SK-N-SH (cell line): ENCODE data around the gene IGSF11. TPM values are rescaled to one million over a fixed set of nuclear protein-coding genes. Genes with fewer than 3 reads are reported as not detected.

ENCODE experiments used
- CTCF ChIA-PET: fragments of 300-600, 350-600 bp; formaldehyde crosslinking; extraction: SDS; loops from one replicate; lab custom pipeline; 2021; lab: Yijun Ruan, JAX
- POLR2A ChIA-PET: fragments of 350-600 bp; sonication (Branson Sonifier 250); formaldehyde crosslinking; extraction: SDS; loops from one replicate; lab custom pipeline; 2020; ENCODE audit warnings: antibody characterized with exemption, inconsistent platforms; lab: Yijun Ruan, JAX
- DNase-seq: peaks from one replicate; pipeline ENCODE4 v3.0.0; 2012
- H2AFZ ChIP-seq: fragments of 200-600 bp; sonication (generic); 2 replicates; pipeline ENCODE4 v1.8.1; 2016; ENCODE audit warnings: antibody characterized with exemption, mild to moderate bottlenecking, low read depth
- H3F3A ChIP-seq: fragments of 200-600 bp; sonication (generic); replicated peaks from 2 replicates; pipeline ENCODE3; 2016; ENCODE audit warnings: antibody characterized with exemption, mild to moderate bottlenecking; ENCODE audit not compliant: insufficient read depth
- H3K27ac ChIP-seq, 2 experiments: fragments of 200-500 bp in 1 of 2; fragments of 200-600 bp in 1 of 2; sonication (Bioruptor generic) in 1 of 2; sonication (generic), shearing (Covaris generic) in 1 of 2; 2 replicates each; pipeline versions ENCODE4 v1.5.1 to v1.6.1; 2014 to 2016; ENCODE audit warnings: low read depth in 2 of 2, inconsistent platforms in 1 of 2, low read length in 1 of 2, mild to moderate bottlenecking in 1 of 2, mixed read lengths in 1 of 2
- H3K27me3 ChIP-seq: fragments of 200-600 bp; sonication (generic), shearing (Covaris generic); 2 replicates; pipeline ENCODE4 v1.6.1; 2016; ENCODE audit warnings: mixed run types; ENCODE audit not compliant: insufficient read depth
- H3K36me3 ChIP-seq, 2 experiments: fragments of 200-500 bp in 1 of 2; fragments of 200-600 bp in 1 of 2; sonication (Bioruptor generic) in 1 of 2; sonication (generic) in 1 of 2; replicated peaks in 1 of 2; 2 replicates each; pipeline versions ENCODE3 to v1.5.1; 2014 to 2016; ENCODE audit warnings: low read length in 1 of 2, mild to moderate bottlenecking in 1 of 2; ENCODE audit not compliant: insufficient read depth in 2 of 2, control insufficient read depth in 1 of 2
- H3K4me1 ChIP-seq, 2 experiments: fragments of 200-500 bp in 1 of 2; fragments of 200-600 bp in 1 of 2; sonication (Bioruptor generic) in 1 of 2; sonication (generic), shearing (Covaris generic) in 1 of 2; 2 replicates each; pipeline versions ENCODE4 v1.5.1 to v1.6.1; 2014 to 2016; ENCODE audit warnings: low read depth in 1 of 2, low read length in 1 of 2, mixed run types in 1 of 2; ENCODE audit not compliant: insufficient read depth in 2 of 2, control insufficient read depth in 1 of 2
- H3K4me2 ChIP-seq: fragments of 200-600 bp; sonication (generic), shearing (Covaris generic); 2 replicates; pipeline ENCODE4 v1.6.1; 2017; ENCODE audit warnings: mixed run types
- H3K4me3 ChIP-seq, 2 experiments: fragments of 200-500 bp in 1 of 2; fragments of 200-600 bp in 1 of 2; sonication (Bioruptor generic) in 1 of 2; sonication (generic), shearing (Covaris generic) in 1 of 2; 2 replicates each; pipeline versions ENCODE4 v1.5.1 to v1.8.1; 2014 to 2016; ENCODE audit warnings: low read depth in 2 of 2, inconsistent platforms in 1 of 2, low read length in 1 of 2, mild to moderate bottlenecking in 1 of 2, mixed read lengths in 1 of 2, moderate library complexity in 1 of 2
- H3K79me2 ChIP-seq: fragments of 200-600 bp; sonication (generic); 2 replicates; pipeline ENCODE4 v1.8.1; 2017; ENCODE audit warnings: mild to moderate bottlenecking; ENCODE audit not compliant: insufficient read depth
- H3K9ac ChIP-seq: fragments of 200-600 bp; sonication (generic); 2 replicates; pipeline ENCODE4 v1.6.1; 2017; ENCODE audit warnings: mixed run types
- H3K9me2 ChIP-seq: fragments of 200-600 bp; sonication (generic); 2 replicates; pipeline ENCODE4 v1.6.1; 2017; ENCODE audit warnings: mixed run types
- H3K9me3 ChIP-seq: fragments of 200-600 bp; sonication (generic); 2 replicates; pipeline ENCODE4 v1.6.1; 2017; ENCODE audit warnings: mixed run types, mild to moderate bottlenecking, moderate library complexity
- H4K20me1 ChIP-seq: fragments of 200-600 bp; sonication (generic); 2 replicates; pipeline ENCODE4 v1.6.1; 2017; ENCODE audit warnings: mild to moderate bottlenecking, mixed run types; ENCODE audit not compliant: insufficient read depth
- CTCF ChIP-seq: fragments of 200-600 bp; sonication (generic); IDR thresholded peaks from 2 replicates; pipeline ENCODE4 v1.6.1; 2017; ENCODE audit warnings: antibody characterized with exemption, mild to moderate bottlenecking, moderate library complexity
- ELF1 ChIP-seq: IDR thresholded peaks from 2 replicates; pipeline ENCODE4 v1.4.0; 2012
- EZH2phosphoT487 ChIP-seq: fragments of 200-600 bp; sonication (generic); IDR thresholded peaks from 2 replicates; pipeline ENCODE4 v1.6.1; 2017; ENCODE audit warnings: low read depth, mixed run types, mild to moderate bottlenecking, antibody characterized with exemption, moderate library complexity, borderline replicate concordance
- FOXM1 ChIP-seq: IDR thresholded peaks from 2 replicates; pipeline ENCODE4 v1.4.0; 2012; ENCODE audit warnings: low read depth, mild to moderate bottlenecking
- GABPA ChIP-seq: IDR thresholded peaks from 2 replicates; pipeline ENCODE4 v1.4.0; 2012; ENCODE audit warnings: low read depth, mild to moderate bottlenecking
- MEF2A ChIP-seq: IDR thresholded peaks from 2 replicates; pipeline ENCODE4 v1.4.0; 2012; ENCODE audit warnings: low read depth, borderline replicate concordance
- MXI1 ChIP-seq: IDR thresholded peaks from 2 replicates; pipeline ENCODE4 v1.6.1; 2012; ENCODE audit warnings: mild to moderate bottlenecking, low read depth, low read length, improper control_type of control experiment
- NFIC ChIP-seq: IDR thresholded peaks from 2 replicates; pipeline ENCODE4 v1.4.0; 2012; ENCODE audit warnings: borderline replicate concordance
- RAD21 ChIP-seq: IDR thresholded peaks from 2 replicates; pipeline ENCODE4 v1.6.1; 2012; ENCODE audit warnings: mild to moderate bottlenecking, low read length
- REST ChIP-seq: IDR thresholded peaks from 2 replicates; pipeline ENCODE4 v1.6.1; 2012; ENCODE audit warnings: mild to moderate bottlenecking, low read depth, low read length, moderate library complexity
- RXRA ChIP-seq: IDR thresholded peaks from 2 replicates; pipeline ENCODE4 v1.4.0; 2012; ENCODE audit warnings: low read depth, mild to moderate bottlenecking, borderline replicate concordance
- SIN3A ChIP-seq: IDR thresholded peaks from 2 replicates; pipeline ENCODE4 v1.6.1; 2012; ENCODE audit warnings: low read depth, mild to moderate bottlenecking, low read length, moderate library complexity, borderline replicate concordance
- SMC3 ChIP-seq: IDR thresholded peaks from 2 replicates; pipeline ENCODE4 v1.6.1; 2012; ENCODE audit warnings: low read depth, low read length, improper control_type of control experiment
- TAF1 ChIP-seq: IDR thresholded peaks from 2 replicates; pipeline ENCODE4 v1.6.1; 2012; ENCODE audit warnings: low read depth, mild to moderate bottlenecking, low read length, moderate library complexity, borderline replicate concordance
- TCF12 ChIP-seq: IDR thresholded peaks from 2 replicates; pipeline ENCODE4 v1.4.0; 2012
- TEAD4 ChIP-seq: IDR thresholded peaks from 2 replicates; pipeline ENCODE4 v1.4.0; 2012; ENCODE audit warnings: mild to moderate bottlenecking, borderline replicate concordance; ENCODE audit not compliant: insufficient read depth
- USF1 ChIP-seq: IDR thresholded peaks from 2 replicates; pipeline ENCODE4 v1.4.0; 2012; ENCODE audit warnings: low read depth, borderline replicate concordance
- YY1 ChIP-seq: IDR thresholded peaks from 2 replicates; pipeline ENCODE4 v1.4.0; 2012; ENCODE audit warnings: low read depth, mild to moderate bottlenecking
- WGBS: methylation state at CpG from one replicate; pipeline ENCODE4 v1.1.6; 2017; ENCODE audit warnings: low lambda C conversion rate; 5-methylcytosine and 5-hydroxymethylcytosine counted together
- polyA plus RNA-seq, 3 experiments: library from polyadenylated mRNA; depleted of rRNA; stranded (reverse); fragments of >200 nt; gene quantifications; 2 replicates each; pipeline ENCODE4 v1.2.3, GENCODE V29; 2012
- TF ChIP-seq, protein P1 (sequence below): IDR thresholded peaks from 2 replicates; pipeline ENCODE4; 2012

Gene IGSF11
- polyA plus RNA-seq, 1 of the 3 experiments (the other 2 are of a cell fraction), result 0.07 TPM

DNA sequence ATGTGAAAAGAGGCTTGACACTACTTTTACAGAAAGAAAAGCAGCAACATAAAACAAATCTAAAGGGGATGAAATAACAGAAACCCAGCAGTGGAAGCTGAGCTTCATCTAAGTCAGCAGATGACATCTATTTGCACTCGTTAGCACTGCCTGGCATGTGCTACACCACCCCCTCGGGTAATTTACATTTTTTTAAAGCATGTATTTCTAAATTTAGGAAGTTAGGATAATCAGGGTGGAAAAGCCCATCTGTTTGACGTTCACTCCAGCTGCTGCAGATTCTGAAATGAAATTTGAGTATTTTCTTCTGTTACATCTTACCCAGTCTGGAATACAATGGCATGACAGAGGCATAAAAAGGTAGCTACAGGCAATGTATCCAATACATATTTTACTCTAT is 20.7 kb downstream of the IGSF11 start:
- no peaks in the 10 kb centered on the region for H3K27me3 ChIP-seq
- H3K36me3 ChIP-seq, result no peaks in the 10 kb centered on the region
- CTCF ChIA-PET, result interaction anchor here (1.0 to 1.4 kb wide), 4 partner anchors 20 to 130 kb away, joined by 3 to 4 read pairs (median 3); no protein-coding TSS in a partner anchor
- no peak overlapping the region for H3K27ac ChIP-seq
- no peaks in the 10 kb centered on the region for H3K79me2 ChIP-seq
- H3K4me1 ChIP-seq, result peaks cover 0 to 3% of the 10 kb centered on the region in 2 experiments; a peak in 2 of 4 replicates
- H3K9me2 ChIP-seq, result no peaks in the 10 kb centered on the region
- H3K9ac ChIP-seq, result no peak overlapping the region
- no peak overlapping the region for H3K4me3 ChIP-seq
- 11% methylated on average over 3 of the region's 3 CpGs for WGBS
- H2AFZ ChIP-seq, result no peak overlapping the region
- no peaks in the 10 kb centered on the region for H4K20me1 ChIP-seq
- POLR2A ChIA-PET, result no interaction called here
- no peaks in the 10 kb centered on the region for H3F3A ChIP-seq
- no peak overlapping the region for H3K4me2 ChIP-seq
- TF ChIP-seq, protein P1, sequence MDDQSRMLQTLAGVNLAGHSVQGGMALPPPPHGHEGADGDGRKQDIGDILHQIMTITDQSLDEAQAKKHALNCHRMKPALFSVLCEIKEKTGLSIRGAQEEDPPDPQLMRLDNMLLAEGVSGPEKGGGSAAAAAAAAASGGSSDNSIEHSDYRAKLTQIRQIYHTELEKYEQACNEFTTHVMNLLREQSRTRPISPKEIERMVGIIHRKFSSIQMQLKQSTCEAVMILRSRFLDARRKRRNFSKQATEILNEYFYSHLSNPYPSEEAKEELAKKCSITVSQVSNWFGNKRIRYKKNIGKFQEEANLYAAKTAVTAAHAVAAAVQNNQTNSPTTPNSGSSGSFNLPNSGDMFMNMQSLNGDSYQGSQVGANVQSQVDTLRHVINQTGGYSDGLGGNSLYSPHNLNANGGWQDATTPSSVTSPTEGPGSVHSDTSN, result no peak
- TF ChIP-seq REST, result no peak
- TF ChIP-seq TEAD4, result no peak
- no peak for TF ChIP-seq RAD21
- TF ChIP-seq TAF1, result no peak
- no peak for TF ChIP-seq YY1
- TF ChIP-seq CTCF, result no peak
- TF ChIP-seq EZH2phosphoT487, result no peak
- TF ChIP-seq SIN3A, result no peak
- TF ChIP-seq SMC3, result no peak
- TF ChIP-seq TCF12, result no peak
- TF ChIP-seq MEF2A, result no peak
- no peak for TF ChIP-seq GABPA
- TF ChIP-seq NFIC, result no peak
- no peak for TF ChIP-seq USF1
- no peak for TF ChIP-seq ELF1
- TF ChIP-seq MXI1, result no peak
- no peak for TF ChIP-seq FOXM1
- TF ChIP-seq RXRA, result no peak
- no peak for DNase-seq
- H3K9me3 ChIP-seq, result no peaks in the 10 kb centered on the region
